HFFc6 (cell line): ENCODE measurements around the gene THRAP3. TPM values are rescaled to one million over a fixed set of nuclear protein-coding genes. Genes with fewer than 3 reads are reported as not detected.

Source experiments
- DNase-seq: peaks from one replicate; pipeline ENCODE4 v3.0.0-alpha.2; 2018
- H3K27ac Mint-ChIP-seq: 2 replicates; pipeline ENCODE4 v1.8.0; 2020; ENCODE audit warnings: mild to moderate bottlenecking, mixed read lengths
- H3K27me3 Mint-ChIP-seq: 2 replicates; pipeline ENCODE4 v1.8.0; 2021; ENCODE audit warnings: mild to moderate bottlenecking, moderate library complexity, mixed read lengths; ENCODE audit not compliant: insufficient read depth
- H3K36me3 Mint-ChIP-seq: 2 replicates; pipeline ENCODE4 v1.8.0; 2021; ENCODE audit warnings: low read depth, mixed read lengths
- H3K4me1 Mint-ChIP-seq: 2 replicates; pipeline ENCODE4 v1.8.0; 2020; ENCODE audit warnings: low read depth, mixed read lengths
- H3K4me3 Mint-ChIP-seq: 2 replicates; pipeline ENCODE4 v1.8.0; 2020; ENCODE audit warnings: mild to moderate bottlenecking, moderate library complexity, mixed read lengths
- H3K9me3 Mint-ChIP-seq: 2 replicates; pipeline ENCODE4 v1.8.0; 2020; ENCODE audit warnings: mild to moderate bottlenecking, mixed read lengths
- total RNA-seq, 6 experiments: library from RNA; stranded (reverse); fragmentation: NEBNext Ultra II Directional; extraction: Animal tissue kit (Norgen Biotek cat#: 25700); gene quantifications; 2 replicates in 1 of 6; 3 replicates in 5 of 6; pipeline ENCODE4 v1.2.3, GENCODE V29; 2021
- TF ChIP-seq, protein P1 (sequence below): fragments of 200-600 bp; sonication (generic); IDR thresholded peaks from 2 replicates; pipeline ENCODE4 v1.5.0; 2021; ENCODE audit warnings: antibody characterized with exemption, mild to moderate bottlenecking

The THRAP3 gene
- total RNA-seq, 6 experiments from 2014 or later, result 116 to 126 (median 121) TPM

DNA sequence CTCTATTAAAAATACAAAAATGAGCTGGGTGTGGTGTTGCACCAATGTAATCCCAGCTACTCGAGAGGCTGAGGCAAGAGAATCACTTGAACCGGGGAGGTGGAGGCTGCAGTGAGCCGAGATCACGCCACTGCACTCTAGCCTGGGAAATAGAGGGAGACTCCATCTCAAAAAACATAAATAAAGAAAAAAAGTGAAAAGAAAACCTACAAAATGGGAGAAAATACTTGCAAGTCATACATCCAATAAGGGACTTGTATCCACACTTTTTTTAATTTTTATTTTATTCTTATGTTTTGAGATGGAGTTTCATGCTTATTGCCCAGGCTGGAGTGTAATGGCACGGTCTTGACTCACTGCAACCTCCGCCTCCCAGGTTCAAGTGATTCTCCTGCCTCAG lies 52.4 kb downstream of the THRAP3 start:
- peaks cover 28% of the 10 kb centered on the region for H3K4me1 Mint-ChIP-seq
- DNase-seq, result no peak
- no peak overlapping the region for H3K4me3 Mint-ChIP-seq
- peaks cover 18% of the 10 kb centered on the region for H3K36me3 Mint-ChIP-seq
- no peaks in the 10 kb centered on the region; the same call in 1 of the 2 replicates for H3K27me3 Mint-ChIP-seq
- no peaks in the 10 kb centered on the region for H3K9me3 Mint-ChIP-seq
- TF ChIP-seq, protein P1, sequence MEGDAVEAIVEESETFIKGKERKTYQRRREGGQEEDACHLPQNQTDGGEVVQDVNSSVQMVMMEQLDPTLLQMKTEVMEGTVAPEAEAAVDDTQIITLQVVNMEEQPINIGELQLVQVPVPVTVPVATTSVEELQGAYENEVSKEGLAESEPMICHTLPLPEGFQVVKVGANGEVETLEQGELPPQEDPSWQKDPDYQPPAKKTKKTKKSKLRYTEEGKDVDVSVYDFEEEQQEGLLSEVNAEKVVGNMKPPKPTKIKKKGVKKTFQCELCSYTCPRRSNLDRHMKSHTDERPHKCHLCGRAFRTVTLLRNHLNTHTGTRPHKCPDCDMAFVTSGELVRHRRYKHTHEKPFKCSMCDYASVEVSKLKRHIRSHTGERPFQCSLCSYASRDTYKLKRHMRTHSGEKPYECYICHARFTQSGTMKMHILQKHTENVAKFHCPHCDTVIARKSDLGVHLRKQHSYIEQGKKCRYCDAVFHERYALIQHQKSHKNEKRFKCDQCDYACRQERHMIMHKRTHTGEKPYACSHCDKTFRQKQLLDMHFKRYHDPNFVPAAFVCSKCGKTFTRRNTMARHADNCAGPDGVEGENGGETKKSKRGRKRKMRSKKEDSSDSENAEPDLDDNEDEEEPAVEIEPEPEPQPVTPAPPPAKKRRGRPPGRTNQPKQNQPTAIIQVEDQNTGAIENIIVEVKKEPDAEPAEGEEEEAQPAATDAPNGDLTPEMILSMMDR, result no peak
- H3K27ac Mint-ChIP-seq, result no peak overlapping the region

DNA sequence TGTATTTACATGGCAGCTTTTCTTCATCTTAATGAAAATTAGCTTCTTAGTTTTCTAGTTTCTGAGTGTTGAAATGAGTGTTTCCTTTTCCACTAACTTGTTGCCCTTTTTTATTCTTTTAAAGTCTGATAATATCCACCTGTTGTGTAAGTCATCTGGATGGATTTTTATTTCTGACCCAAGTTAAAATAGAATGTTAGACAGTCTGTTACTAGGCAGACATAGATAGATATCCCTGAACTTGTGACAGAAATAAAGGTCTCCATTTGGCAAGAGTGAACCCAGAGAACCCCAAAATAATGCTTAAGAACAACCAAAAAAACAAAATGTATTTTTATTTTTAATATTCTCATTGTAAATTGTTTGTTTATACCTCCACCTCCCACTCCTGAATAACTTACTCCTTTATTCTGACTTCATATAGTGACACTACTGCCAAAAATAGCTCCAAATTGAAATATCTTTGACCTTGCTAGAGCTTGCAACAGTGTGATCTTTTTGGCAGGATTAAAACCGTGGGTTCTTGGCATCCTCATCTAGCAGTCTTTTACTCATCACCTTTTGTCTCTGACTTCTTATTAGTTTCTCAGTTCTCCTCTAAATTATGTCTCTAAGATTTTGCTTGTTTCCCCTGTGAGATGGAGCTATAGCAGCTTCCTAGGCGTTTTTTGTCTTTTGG lies 55.0 kb downstream of the THRAP3 start:
- no peak for DNase-seq

DNA sequence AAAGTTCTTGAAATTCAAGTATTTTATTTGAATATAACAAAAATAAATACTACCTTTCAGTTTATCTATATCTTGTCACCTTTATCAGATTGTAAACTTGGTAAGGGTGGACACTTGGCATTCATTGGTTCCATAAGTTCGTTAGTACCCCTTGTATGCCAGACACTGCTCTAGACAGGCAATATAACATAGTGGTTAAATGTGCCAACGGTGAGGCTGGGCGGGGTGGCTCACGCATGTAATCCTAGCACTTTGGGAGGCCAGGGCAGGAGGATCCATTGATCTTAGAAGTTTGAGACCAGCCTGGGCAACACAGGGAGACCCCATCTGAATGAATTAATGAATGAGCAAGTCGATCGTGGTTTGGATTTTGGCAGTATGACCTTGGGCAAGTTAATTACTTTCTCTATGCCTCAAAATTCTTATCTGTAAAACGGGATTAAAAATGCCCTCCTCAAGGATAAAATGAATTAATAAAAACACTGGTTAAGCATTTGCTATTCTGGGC lies 55.6 kb downstream of the THRAP3 start:
- Mint-ChIP-seq H3K9me3 (no peaks in the 10 kb centered on the region), H3K4me1 (peaks cover 39% of the 10 kb centered on the region), H3K4me3 (no peak overlapping the region), H3K27ac (peak overlapping the region; percentile 37), H3K27me3 (no peaks in the 10 kb centered on the region), H3K36me3 (peaks cover 9% of the 10 kb centered on the region)
- TF ChIP-seq, protein P1, result no peak
- DNase-seq, result no peak

More for the DNA sequence above, 55.0 kb downstream of the THRAP3 start:
- Mint-ChIP-seq H3K4me3 (no peak overlapping the region), H3K9me3 (no peaks in the 10 kb centered on the region), H3K27me3 (no peaks in the 10 kb centered on the region), H3K27ac (peak overlapping the region; percentile 13; the same call in 1 of the 2 replicates), H3K36me3 (peaks cover 11% of the 10 kb centered on the region), H3K4me1 (peaks cover 33% of the 10 kb centered on the region)
- TF ChIP-seq, protein P1, result no peak

DNA sequence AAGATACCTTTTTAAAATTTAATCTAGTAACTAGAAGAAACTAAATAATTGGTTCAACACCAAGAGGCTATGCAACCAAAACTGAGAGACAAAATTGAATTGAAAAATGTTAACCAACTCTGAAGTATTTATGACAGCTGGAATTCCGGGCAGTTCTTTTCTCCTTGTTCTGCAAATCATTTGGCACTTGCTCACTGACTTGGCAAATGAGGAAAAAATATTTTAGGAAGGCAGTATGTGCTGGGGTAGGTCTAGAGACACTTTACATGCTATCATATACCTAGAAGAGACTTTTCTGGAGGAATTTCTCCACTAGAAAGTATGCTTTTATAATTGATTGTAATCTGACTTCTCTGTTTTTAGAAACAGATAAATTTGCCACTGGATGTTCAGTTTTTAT lies 59.8 kb downstream of the THRAP3 start:
- Mint-ChIP-seq H3K9me3 (no peaks in the 10 kb centered on the region), H3K4me3 (no peak overlapping the region), H3K4me1 (peaks cover 48% of the 10 kb centered on the region), H3K27me3 (no peaks in the 10 kb centered on the region), H3K27ac (peak overlapping the region; percentile 47), H3K36me3 (peaks cover 22% of the 10 kb centered on the region)
- no peak for DNase-seq
- TF ChIP-seq, protein P1, result no peak

DNA sequence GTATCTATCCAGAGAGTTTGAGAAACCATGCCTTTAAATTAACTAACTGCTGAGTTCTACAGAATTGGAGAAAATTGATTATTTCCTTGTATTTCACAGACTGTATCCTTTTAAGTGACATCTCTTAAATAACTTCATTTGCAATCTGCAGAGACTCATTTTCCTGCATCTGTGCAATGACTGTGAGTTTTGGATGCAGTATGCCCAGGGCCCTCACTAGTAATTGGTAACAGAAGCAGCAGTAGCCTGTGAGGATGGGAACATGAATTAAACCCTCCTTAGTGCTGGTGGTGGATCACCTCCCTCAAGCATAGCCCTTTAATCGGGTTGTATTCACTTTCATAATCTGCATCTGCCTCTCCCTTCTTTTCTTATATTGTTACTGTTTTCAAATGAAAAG lies 60.3 kb downstream of the THRAP3 start:
- DNase-seq, result no peak
- Mint-ChIP-seq H3K4me3 (no peak overlapping the region), H3K36me3 (peaks cover 27% of the 10 kb centered on the region), H3K4me1 (peaks cover 48% of the 10 kb centered on the region), H3K27me3 (no peaks in the 10 kb centered on the region), H3K27ac (peak overlapping the region; percentile 47; the same call in 1 of the 2 replicates), H3K9me3 (no peaks in the 10 kb centered on the region)
- TF ChIP-seq, protein P1, result no peak
